HEK293 (cell line): ENCODE measurements around the gene SDE2.

Source experiments
- ATF2 ChIP-seq: fragments of 450-650 bp; formaldehyde crosslinking; IDR thresholded peaks from 2 replicates; pipeline ENCODE4 v1.5.1; 2016; ENCODE audit warnings: missing biosample characterization, missing genetic modification characterization, low read depth
- GLI4 ChIP-seq: fragments of 450-650 bp; formaldehyde crosslinking; IDR thresholded peaks from 2 replicates; pipeline ENCODE4 v1.5.1; 2016; ENCODE audit warnings: missing biosample characterization, missing genetic modification characterization
- HIC1 ChIP-seq: fragments of 450-650 bp; formaldehyde crosslinking; IDR thresholded peaks from 2 replicates; pipeline ENCODE4 v1.5.1; 2016; ENCODE audit warnings: missing biosample characterization, missing genetic modification characterization
- HOXA7 ChIP-seq: sonication (generic); formaldehyde crosslinking; IDR thresholded peaks from 2 replicates; pipeline ENCODE4 v1.8.1; 2022; ENCODE audit warnings: missing genetic modification reagents, borderline replicate concordance
- INSM2 ChIP-seq: fragments of 450-650 bp; formaldehyde crosslinking; IDR thresholded peaks from 2 replicates; pipeline ENCODE4 v1.5.1; 2016; ENCODE audit warnings: missing biosample characterization, missing genetic modification characterization
- KLF16 ChIP-seq: fragments of 450-650 bp; formaldehyde crosslinking; IDR thresholded peaks from 2 replicates; pipeline ENCODE4 v1.5.1; 2017; ENCODE audit warnings: missing biosample characterization, missing genetic modification characterization
- KLF17 ChIP-seq: fragments of 450-650 bp; formaldehyde crosslinking; IDR thresholded peaks from 2 replicates; pipeline ENCODE4 v1.5.1; 2016; ENCODE audit warnings: missing biosample characterization, missing genetic modification characterization
- KLF8 ChIP-seq: fragments of 450-650 bp; formaldehyde crosslinking; IDR thresholded peaks from 2 replicates; pipeline ENCODE4 v1.5.1; 2016; ENCODE audit warnings: missing biosample characterization, missing genetic modification characterization
- REST ChIP-seq: fragments of 450-650 bp; formaldehyde crosslinking; IDR thresholded peaks from 2 replicates; pipeline ENCODE4 v1.5.1; 2016; ENCODE audit warnings: missing biosample characterization, missing genetic modification characterization
- YY1 ChIP-seq: fragments of 450-650 bp; formaldehyde crosslinking; IDR thresholded peaks from 2 replicates; pipeline ENCODE4 v1.5.1; 2018; ENCODE audit warnings: missing biosample characterization, missing genetic modification characterization
- ZBTB48 ChIP-seq: fragments of 450-650 bp; formaldehyde crosslinking; IDR thresholded peaks from 2 replicates; pipeline ENCODE4 v1.5.1; 2016; ENCODE audit warnings: missing biosample characterization, missing genetic modification characterization
- ZBTB49 ChIP-seq: fragments of 450-650 bp; formaldehyde crosslinking; IDR thresholded peaks from 2 replicates; pipeline ENCODE4 v1.5.1; 2016; ENCODE audit warnings: missing biosample characterization, missing genetic modification characterization, low read depth
- ZFP41 ChIP-seq: fragments of 450-650 bp; formaldehyde crosslinking; IDR thresholded peaks from 2 replicates; pipeline ENCODE4 v1.5.1; 2016; ENCODE audit warnings: missing biosample characterization, missing genetic modification characterization, borderline replicate concordance
- ZNF138 ChIP-seq: fragments of 450-650 bp; formaldehyde crosslinking; IDR thresholded peaks from 2 replicates; pipeline ENCODE4 v1.5.1; 2016; ENCODE audit warnings: missing biosample characterization, missing genetic modification characterization, borderline replicate concordance
- ZNF148 ChIP-seq: fragments of 450-650 bp; formaldehyde crosslinking; IDR thresholded peaks from 2 replicates; pipeline ENCODE4 v1.5.0; 2017; ENCODE audit warnings: missing biosample characterization, missing genetic modification characterization, borderline replicate concordance
- ZNF155 ChIP-seq: fragments of 450-650 bp; formaldehyde crosslinking; IDR thresholded peaks from 2 replicates; pipeline ENCODE4 v1.5.1; 2016; ENCODE audit warnings: missing biosample characterization, missing genetic modification characterization
- ZNF174 ChIP-seq: fragments of 450-650 bp; formaldehyde crosslinking; IDR thresholded peaks from 2 replicates; pipeline ENCODE4 v1.5.0; 2017; ENCODE audit warnings: missing biosample characterization, mild to moderate bottlenecking, missing genetic modification characterization
- ZNF175 ChIP-seq: fragments of 450-650 bp; formaldehyde crosslinking; IDR thresholded peaks from 2 replicates; pipeline ENCODE4 v1.5.1; 2016; ENCODE audit warnings: missing biosample characterization, missing genetic modification characterization
- ZNF266 ChIP-seq: fragments of 450-650 bp; formaldehyde crosslinking; IDR thresholded peaks from 2 replicates; pipeline ENCODE4 v1.5.1; 2016; ENCODE audit warnings: missing biosample characterization, missing genetic modification characterization, low read depth
- ZNF324 ChIP-seq: fragments of 450-650 bp; formaldehyde crosslinking; IDR thresholded peaks from 2 replicates; pipeline ENCODE4 v1.5.1; 2016; ENCODE audit warnings: missing biosample characterization, missing genetic modification characterization
- ZNF514 ChIP-seq: fragments of 450-650 bp; formaldehyde crosslinking; IDR thresholded peaks from 2 replicates; pipeline ENCODE4 v1.5.1; 2016; ENCODE audit warnings: missing biosample characterization, missing genetic modification characterization
- ZNF544 ChIP-seq: fragments of 450-650 bp; formaldehyde crosslinking; IDR thresholded peaks from 2 replicates; pipeline ENCODE4 v1.5.0; 2017; ENCODE audit warnings: missing biosample characterization, missing genetic modification characterization
- ZNF600 ChIP-seq: fragments of 450-650 bp; formaldehyde crosslinking; IDR thresholded peaks from 2 replicates; pipeline ENCODE4 v1.5.1; 2016; ENCODE audit warnings: missing biosample characterization, missing genetic modification characterization
- ZNF677 ChIP-seq: fragments of 450-650 bp; IDR thresholded peaks from 2 replicates; pipeline ENCODE4 v1.5.0; 2018; ENCODE audit warnings: missing biosample characterization, mild to moderate bottlenecking, missing genetic modification characterization, moderate library complexity

SDE2 gene

GRCh38 chr1:226002667-226003501 lies 3.7 kb upstream of the SDE2 start (continued):
- TF ChIP-seq INSM2 (0 out of 2 replicates have a peak, but pooled peaks have one; percentile 11), ZNF266 (tag by site-specific recombination) (no peak), ZNF677 (tag by site-specific recombination) (no peak), HIC1 (tag by site-specific recombination) (peak; percentile 57; the same call in 1 of the 2 replicates), HOXA7 (no peak), ZNF174 (no peak), GLI4 (tag by site-specific recombination) (no peak), KLF8 (tag by site-specific recombination) (0 out of 2 replicates have a peak, but pooled peaks have one; percentile 8), ZNF544 (tag by site-specific recombination) (no peak), ZNF148 (tag by site-specific recombination) (no peak), YY1 (tag by site-specific recombination) (no peak), ZNF138 (tag by site-specific recombination) (no peak), ZNF600 (tag by site-specific recombination) (peak; percentile 83), ATF2 (tag by site-specific recombination) (peak; percentile 61; the same call in 1 of the 2 replicates), KLF16 (tag by site-specific recombination) (peak; percentile 71; the same call in 1 of the 2 replicates), KLF17 (tag by site-specific recombination) (no peak; the same call in 1 of the 2 replicates), REST (tag by site-specific recombination) (peak; percentile 77), ZNF155 (no peak), ZBTB48 (tag by site-specific recombination) (0 out of 2 replicates have a peak, but pooled peaks have one; percentile 18), ZBTB49 (no peak), ZNF324 (tag by site-specific recombination) (no peak; the same call in 1 of the 2 replicates), ZNF175 (tag by site-specific recombination) (no peak), ZNF514 (no peak), ZFP41 (tag by site-specific recombination) (no peak)
